Stimulated activated CD8-positive, alpha-beta memory T cell treated with anti-CD3 and anti-CD28 coated beads, Interleukin-7, amount 100 ng/mL, for 48 hours (primary cell): Measurements from ENCODE around the gene DDX31.

Experiments used
- DNase-seq, 2 donors: peaks; one replicate each; pipeline ENCODE4 v3.0.0-alpha.2; 2020; ENCODE audit warnings: low read depth in 1 of 2; ENCODE audit errors: extremely low read depth in 1 of 2

The DDX31 gene

GRCh38 chr9:132597073-132597775 is 72.6 kb downstream of the DDX31 start:
- DNase-seq: no peak

DNA sequence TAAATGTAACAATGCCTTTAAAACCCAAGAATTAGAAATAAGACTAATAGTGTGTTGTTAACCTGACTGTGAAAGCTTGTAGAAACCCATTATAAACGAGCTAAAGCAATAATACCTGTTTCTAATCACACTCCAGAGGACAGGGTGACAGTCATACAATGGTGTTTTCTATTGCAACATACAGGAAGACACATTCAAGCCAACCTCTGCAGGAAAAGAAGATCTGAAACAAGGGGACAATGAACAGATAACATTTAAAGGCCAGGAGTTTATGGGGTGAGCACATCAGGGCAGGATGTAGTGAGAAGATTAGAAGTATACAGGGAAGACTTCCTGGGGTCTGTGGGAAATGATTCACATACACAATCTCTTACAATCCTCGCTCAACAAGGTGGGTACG is 73.6 kb downstream of the DDX31 start:
- DNase-seq: no peak

DNA sequence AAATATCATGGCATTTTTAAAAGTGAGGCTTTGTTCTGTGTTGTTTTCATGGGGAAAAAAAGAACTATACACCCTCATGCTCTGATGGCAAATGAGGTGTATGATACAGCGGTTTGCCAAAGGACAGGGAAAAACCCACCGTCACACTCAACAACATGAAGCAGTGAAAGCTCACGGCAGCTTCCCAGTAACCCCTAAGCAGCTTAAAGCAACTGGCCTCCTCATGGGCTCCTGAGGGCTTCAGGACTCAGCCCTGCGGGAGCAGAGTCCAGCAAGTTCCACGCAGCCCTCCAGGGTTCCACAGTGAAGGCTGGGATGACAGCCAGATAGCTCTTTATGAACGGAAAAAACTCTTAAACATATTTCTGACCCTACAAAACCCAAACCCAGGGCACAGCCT is 74.5 kb downstream of the DDX31 start:
- no peak for DNase-seq

DNA sequence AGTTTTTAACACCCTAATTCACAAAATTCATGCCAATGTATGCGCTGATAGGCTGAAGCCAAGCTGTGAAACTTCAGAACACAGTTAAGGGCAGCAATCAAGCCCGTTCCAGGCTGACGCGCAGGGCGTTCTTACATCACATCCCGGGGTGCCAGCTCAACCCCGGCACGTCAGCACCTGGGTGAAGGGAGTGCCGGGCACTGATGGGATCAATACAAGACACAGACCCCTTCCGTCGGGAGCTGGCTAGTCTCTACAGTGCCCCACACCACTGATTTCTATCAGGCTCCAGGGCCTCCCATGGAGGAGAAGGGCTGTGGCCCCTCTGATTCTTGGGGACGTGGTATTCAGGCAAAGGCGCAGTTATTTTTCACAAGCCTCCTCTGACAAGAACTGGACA is 75.4 kb downstream of the DDX31 start:
- DNase-seq: no peak

- no peak for DNase-seq
Measured at GRCh38 chr9:132592451-132592850, 77.3 kb downstream of the DDX31 start.

DNA sequence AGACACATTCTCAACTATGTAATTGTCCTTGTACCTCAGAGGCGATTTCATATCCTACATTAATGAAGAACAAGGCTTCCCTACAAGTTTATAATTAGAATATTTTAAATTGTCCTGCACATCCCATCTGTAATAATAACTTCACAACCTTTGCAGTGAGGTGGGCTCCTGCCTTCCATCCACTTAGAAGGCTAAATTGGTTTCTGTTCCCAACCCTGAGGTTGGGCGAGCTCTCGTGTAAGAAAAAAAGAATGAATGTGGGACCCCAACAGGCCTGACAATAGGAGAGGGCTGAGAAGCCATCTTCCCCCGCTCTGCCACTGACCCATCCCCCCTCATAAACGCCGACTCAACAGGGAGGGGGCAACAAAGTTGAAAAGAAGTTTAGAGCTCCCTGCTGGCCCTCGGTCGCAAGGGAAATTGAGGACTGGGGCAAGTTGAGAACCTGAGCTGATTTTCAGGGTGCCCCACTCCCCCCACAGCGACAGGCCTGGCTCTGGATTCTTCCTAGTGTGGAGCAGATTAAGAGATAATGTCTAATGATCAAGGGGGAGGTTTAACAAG is 78.0 kb downstream of the DDX31 start:
- DNase-seq: no peak

DNA sequence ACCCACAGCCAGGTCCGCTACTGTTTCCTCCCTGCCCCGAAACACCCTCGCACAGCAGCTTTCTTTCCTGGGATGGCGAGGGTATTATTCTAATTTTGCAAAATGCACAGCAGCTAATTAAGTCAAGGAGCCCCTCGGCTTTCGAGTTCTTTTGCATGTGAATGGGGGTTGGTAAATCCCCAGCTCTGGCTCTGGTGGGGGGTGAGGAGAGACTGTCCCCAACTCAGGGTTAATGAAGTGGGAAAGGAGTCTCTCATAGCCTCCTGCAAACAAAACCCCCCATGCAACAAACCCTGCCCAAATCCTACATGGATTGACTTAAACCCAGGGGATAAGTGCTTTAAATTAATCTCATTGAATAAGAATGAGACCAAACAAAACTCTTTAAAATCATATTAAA is 78.5 kb downstream of the DDX31 start:
- no peak for DNase-seq

DNA sequence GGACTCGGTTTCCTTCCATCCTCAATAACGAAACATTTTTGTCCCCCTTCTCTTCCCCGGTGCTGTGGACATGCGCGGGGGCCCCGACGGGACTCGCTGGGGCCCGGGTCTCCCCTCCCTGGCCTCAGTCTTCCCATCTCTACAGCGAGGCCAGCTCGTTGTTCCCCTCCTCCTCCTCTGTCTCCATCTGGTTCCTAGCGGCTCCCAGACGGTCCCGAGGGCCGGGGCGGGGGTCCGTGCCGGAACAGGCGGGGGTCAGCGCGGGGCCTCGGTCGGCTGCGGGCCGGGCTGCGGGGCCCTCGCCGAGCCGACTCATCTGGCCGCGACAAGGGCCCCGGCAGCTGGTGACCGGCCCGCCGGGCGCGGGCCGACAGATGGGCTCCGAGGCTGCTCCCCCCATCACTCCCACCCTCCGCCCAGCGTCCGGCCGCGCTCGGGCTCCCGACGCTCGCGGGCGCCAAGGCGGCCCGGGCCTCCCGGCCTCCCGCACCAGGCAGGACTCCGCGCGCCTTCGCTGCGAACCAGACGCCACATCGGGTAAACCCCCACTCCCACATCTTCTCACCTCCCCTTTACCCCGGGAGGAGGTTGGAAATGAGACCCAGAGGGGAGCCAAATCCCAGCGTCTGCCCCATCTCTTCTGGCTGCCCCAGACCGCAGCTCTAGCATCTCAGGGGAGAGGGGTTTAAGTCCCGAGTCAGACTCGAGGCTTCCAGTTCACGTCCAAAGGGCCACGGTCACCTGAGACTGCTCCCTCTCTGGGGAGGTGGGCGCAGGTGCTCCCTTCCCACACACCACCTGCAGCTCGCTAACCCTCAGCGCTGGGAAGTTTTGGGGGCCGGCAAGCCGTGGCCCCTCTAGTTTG is 79.2 kb downstream of the DDX31 start:
- no peak for DNase-seq

GRCh38 chr9:132590037-132590317 is 79.8 kb downstream of the DDX31 start:
- DNase-seq: no peak

GRCh38 chr9:132589148-132590036 is 80.4 kb downstream of the DDX31 start:
- DNase-seq: no peak

DNA sequence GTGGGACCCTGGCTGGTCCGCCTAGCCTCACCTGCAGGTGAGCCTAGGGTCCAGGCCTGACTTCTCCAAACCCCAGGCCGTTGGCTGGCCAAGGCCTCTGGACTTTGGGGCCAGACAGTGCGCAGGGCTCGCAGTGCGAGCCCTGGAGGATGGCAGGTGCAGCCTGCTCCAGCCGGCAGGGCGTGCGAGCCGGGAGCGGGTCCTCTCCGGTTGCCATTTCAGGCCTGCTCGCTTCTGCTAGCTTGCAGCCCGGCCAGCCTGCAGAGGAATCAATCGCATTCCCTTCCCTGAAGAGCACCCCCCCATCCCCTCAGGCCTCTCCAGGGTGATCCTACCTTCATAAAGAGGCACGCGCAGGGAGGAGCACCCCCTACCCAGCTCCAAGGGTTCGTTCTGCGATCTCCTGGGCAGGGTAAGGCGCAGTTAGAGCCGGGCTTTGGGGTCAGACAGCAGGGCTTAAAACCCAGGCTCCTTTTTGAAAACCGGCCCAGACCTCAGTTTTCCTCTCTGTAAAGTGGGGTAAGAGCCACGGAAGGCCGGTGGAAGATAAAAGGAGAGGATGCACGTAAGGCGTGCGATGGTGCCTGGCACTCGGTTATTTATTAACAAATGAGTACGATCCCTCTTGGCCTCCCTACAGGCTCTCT is 81.2 kb downstream of the DDX31 start:
- DNase-seq: no peak

- no peak for DNase-seq
Measured at GRCh38 chr9:132588098-132588497, 81.7 kb downstream of the DDX31 start.

GRCh38 chr9:132587592-132587955 is 82.2 kb downstream of the DDX31 start:
- no peak for DNase-seq

DNA sequence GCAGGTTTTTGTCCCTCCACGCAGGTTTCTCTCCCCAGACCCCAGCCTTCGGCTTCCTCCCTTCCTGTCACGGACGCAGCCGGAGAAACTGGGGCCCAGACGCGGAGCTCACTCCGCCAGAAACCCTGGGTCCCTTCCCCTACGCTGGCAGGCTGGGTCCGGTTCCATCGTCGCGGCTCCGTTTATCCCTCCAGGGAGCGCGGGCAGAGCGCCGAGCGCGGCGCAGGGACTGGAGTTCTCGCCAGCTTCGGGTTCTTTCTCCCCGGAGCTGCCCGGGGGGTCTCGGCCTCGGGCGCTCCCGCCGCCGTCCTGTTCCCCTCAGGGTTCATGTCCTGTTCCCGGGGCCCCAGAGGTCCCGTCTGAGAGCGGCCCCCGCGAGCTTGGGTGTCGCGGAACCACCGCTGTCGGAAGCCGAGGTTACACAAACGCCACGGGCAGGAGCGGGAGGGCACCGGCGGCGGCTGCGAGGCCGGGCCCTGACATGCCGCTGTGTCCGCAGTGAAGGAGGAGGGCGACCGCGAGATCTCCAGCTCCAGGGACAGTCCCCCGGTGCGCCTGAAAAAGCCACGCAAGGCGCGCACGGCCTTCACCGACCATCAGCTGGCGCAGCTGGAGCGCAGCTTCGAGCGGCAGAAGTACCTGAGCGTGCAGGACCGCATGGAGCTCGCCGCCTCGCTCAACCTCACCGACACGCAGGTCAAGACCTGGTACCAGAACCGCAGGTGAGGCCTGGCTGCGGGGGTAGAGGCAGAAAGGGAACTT is 82.8 kb downstream of the DDX31 start:
- no peak for DNase-seq

GRCh38 chr9:132585954-132586829 is 83.6 kb downstream of the DDX31 start:
- DNase-seq: no peak

DNA sequence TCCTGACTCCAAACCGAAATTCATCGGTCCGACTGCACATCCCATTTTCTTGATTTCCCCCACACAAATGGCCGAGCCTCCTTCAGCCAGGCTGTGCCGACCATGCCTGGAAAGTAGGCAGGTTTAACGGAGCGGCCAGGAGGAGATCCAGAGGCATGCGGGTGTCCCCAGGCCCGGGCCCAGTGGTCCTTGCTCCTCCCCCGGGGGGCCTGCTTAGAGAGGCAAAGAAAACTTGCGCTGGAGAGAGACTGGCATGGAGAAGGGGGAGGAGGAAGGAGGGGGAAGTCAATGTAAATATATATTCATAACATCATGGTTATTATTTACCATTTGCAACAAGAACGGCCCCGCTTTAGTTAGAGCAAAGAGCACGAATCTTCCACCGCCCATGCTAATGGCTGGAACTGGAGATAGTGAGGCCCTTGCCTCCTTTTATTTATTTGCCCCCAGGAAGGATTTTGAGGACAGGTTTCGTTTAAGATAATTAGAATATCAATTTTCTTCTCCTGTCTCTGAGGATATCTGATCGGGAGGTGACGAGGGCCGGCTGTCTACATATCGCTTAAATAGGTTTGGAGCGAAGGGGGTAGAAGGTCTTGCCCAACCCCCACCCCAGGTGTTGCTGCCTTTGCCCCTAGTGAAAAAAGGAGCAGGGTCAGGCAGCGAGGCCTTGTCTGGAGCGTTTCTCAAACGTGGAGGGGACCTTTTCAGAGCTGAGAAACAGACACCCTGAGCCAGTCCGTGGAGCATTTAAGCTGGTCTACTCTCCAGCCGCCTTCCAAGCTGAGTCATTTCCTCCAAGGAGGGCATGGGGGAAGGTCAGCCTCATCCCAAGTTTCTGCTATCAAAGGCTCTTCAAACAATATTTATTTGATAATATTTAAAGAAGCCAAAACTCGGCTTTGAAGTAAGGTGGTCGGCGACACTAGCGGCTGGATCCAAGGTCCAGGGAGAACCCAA is 84.9 kb downstream of the DDX31 start:
- DNase-seq: no peak

DNA sequence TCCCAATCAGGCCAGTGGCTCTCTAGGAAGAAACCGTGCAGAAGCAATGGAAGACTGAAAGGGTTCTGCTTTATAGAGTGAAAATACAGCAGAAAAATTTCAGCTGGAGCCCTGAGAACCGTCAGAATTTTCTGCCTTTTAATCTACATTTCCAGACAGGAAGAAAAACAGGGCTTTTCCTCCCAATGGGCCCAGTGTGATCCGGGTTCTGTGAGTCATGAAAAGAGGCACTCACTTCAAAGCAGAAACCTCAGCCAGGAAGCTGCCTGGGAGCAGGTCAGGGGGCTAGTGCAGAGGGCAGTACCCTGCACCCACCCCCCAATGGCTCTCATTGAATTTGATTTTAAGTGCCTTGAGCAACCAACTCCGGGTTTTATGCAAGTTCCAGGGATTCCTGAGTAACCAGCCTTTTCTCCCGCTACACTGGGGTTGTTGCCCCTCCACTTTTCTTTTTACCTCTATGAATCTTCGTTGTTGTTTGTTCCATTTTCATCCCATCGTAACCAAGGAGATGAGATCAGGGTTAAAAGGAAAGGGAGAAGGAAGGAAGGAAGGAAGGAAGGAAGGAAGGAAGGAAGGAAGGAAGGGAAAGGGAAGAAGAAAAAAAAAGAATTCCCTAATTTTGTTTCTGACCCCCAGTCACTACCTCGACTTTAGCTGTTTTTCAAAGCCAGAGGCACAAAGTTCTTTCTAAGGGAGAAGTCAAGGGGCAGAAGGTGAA is 86.0 kb downstream of the DDX31 start:
- DNase-seq: no peak
